ENCODE results near the gene UBE2O.
A peak's percentile ranks its signal among the peaks of the same experiment; 100 is the strongest.

UBE2O gene

GRCh38 chr17:76432712-76433336, 20.1 kb downstream of the UBE2O start:
- peak; percentile 32 for DNase-seq (ENCODE audit: low read depth)
- H3K4me3 ChIP-seq (replicated peaks; ENCODE audit: low read depth, low read length), result no peak overlapping the region
- TF ChIP-seq, protein P1, sequence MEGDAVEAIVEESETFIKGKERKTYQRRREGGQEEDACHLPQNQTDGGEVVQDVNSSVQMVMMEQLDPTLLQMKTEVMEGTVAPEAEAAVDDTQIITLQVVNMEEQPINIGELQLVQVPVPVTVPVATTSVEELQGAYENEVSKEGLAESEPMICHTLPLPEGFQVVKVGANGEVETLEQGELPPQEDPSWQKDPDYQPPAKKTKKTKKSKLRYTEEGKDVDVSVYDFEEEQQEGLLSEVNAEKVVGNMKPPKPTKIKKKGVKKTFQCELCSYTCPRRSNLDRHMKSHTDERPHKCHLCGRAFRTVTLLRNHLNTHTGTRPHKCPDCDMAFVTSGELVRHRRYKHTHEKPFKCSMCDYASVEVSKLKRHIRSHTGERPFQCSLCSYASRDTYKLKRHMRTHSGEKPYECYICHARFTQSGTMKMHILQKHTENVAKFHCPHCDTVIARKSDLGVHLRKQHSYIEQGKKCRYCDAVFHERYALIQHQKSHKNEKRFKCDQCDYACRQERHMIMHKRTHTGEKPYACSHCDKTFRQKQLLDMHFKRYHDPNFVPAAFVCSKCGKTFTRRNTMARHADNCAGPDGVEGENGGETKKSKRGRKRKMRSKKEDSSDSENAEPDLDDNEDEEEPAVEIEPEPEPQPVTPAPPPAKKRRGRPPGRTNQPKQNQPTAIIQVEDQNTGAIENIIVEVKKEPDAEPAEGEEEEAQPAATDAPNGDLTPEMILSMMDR (IDR thresholded peaks at IDR 0.05; ENCODE audit: low read length, missing control alignments), result peak; percentile 43

DNA sequence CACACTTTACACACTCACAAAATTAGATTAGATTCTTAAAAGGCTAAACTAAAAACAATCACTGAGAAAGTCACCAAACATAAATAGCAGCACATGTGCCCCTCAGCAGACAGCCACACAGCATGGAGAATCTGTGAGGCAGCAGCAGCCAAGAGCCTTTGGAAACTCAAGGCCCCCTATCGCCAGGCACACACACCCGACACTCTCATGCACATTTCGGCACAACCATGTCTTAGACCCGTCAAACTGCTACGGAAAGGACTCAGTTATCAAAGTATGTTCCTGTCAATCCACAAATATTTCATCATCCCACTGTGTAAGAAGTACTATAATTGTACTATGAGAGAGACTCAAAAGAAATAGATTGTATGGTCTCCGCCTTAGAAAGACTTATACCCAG, 20.9 kb downstream of the UBE2O start:
- TF ChIP-seq, protein P1 (IDR thresholded peaks at IDR 0.05; ENCODE audit: low read length, missing control alignments), result no peak
- no peak for DNase-seq (ENCODE audit: low read depth)
- H3K4me3 ChIP-seq (replicated peaks; ENCODE audit: low read depth, low read length), result no peak overlapping the region

- DNase-seq (ENCODE audit: low read depth), result no peak
- no peak overlapping the region for H3K4me3 ChIP-seq (replicated peaks; ENCODE audit: low read depth, low read length)
- TF ChIP-seq, protein P1 (IDR thresholded peaks at IDR 0.05; ENCODE audit: low read length, missing control alignments), result no peak
These were observed 21.4 kb downstream of the UBE2O start for GRCh38 chr17:76431509-76431908.

- H3K4me3 ChIP-seq (replicated peaks; ENCODE audit: low read depth, low read length), result no peak overlapping the region
- TF ChIP-seq, protein P1 (IDR thresholded peaks at IDR 0.05; ENCODE audit: low read length, missing control alignments), result no peak
- no peak for DNase-seq (ENCODE audit: low read depth)
These were observed 24.4 kb downstream of the UBE2O start for GRCh38 chr17:76428511-76428910.

DNA sequence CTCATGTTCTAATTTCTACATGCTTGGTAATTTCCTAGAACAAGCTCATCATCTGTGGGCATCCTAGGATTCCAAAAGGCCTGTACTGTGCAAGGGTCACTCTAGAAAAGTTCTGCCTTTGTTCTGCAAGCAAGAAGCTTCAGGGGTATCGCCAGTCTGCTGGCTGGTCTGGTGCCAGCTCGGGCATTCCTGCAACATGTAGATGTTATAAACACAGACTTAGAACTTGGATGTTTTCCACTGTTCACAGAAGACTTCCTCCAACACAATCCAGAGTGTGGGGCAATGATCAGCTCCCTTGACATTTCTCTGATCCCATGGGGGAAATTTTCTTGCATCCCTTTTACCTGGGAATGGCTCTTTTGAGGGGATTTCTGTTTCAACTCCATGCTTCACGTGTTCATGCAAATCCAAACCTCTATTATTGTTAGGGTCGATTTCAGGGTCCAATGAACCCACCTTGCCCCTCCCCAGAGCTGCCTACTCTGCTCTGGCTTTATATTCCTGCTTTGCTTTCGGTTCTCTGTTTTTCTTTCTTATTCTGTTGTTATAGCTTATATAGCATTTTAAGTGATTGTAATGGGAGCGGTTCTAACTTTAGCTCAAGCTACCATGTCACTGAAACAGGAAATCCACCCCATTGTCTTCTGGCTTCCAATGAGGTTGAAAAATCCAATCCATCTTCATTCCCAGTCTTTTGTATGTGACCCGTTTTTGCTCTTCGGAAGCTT, 25.3 kb downstream of the UBE2O start:
- H3K4me3 ChIP-seq (replicated peaks; ENCODE audit: low read depth, low read length), result no peak overlapping the region
- DNase-seq (ENCODE audit: low read depth), result peak; percentile 67
- TF ChIP-seq, protein P1 (IDR thresholded peaks at IDR 0.05; ENCODE audit: low read length, missing control alignments), result no peak

GRCh38 chr17:76426853-76427252, 26.1 kb downstream of the UBE2O start:
- H3K4me3 ChIP-seq (replicated peaks; ENCODE audit: low read depth, low read length), result no peak overlapping the region
- TF ChIP-seq, protein P1 (IDR thresholded peaks at IDR 0.05; ENCODE audit: low read length, missing control alignments), result no peak
- no peak for DNase-seq (ENCODE audit: low read depth)

Data from fibroblast of pulmonary artery (primary cell).